Uterus (tissue), 2 donors: ENCODE results near the gene CCNL1.
"Not testable (repeated sequence)": the region's sequence is repeated elsewhere in the genome, so short reads cannot be mapped to it uniquely, and the experiment has no call there.

Source experiments
- CTCF ChIP-seq, 4 experiments: fragments of 200-600 bp in 2 of 4; fragments of 450-650 bp in 2 of 4; sonication (generic) in 2 of 4; IDR thresholded peaks; one replicate each; pipeline ENCODE4 v1.5.1; 2016 to 2019; ENCODE audit warnings: antibody characterized with exemption in 4 of 4, mild to moderate bottlenecking in 2 of 4, moderate library complexity in 1 of 4
- POLR2A ChIP-seq, 2 donors: fragments of 450-650 bp; IDR thresholded peaks; one replicate each; pipeline ENCODE4 v1.6.1; 2016; ENCODE audit warnings: antibody characterized with exemption in 2 of 2, mild to moderate bottlenecking in 1 of 2, moderate library complexity in 1 of 2

- TF ChIP-seq CTCF, POLR2A (IDR thresholded peaks at IDR 0.05): not testable (repeated sequence)
Observed at GRCh38 chr3:157162620-157163019, 2.7 kb upstream of the CCNL1 start.
